HG03097 (cell line): ENCODE data around the gene THAP4.
"Not testable (repeated sequence)": the region's sequence is repeated elsewhere in the genome, so short reads cannot be mapped to it uniquely, and the experiment has no call there.

ENCODE experiments used
- ATAC-seq: cut with Tn5 transposase; IDR thresholded peaks from one replicate; pipeline ENCODE4 v1.9.1; 2021; ENCODE audit not compliant: unreplicated experiment, low FRiP score

The THAP4 gene

GRCh38 chr2:241666627-241667400, 29.9 kb upstream of the THAP4 start:
- ATAC-seq: no peak

GRCh38 chr2:241665731-241666440, 28.9 kb upstream of the THAP4 start:
- ATAC-seq: no peak

GRCh38 chr2:241662731-241663130, 25.8 kb upstream of the THAP4 start:
- not testable (repeated sequence) for ATAC-seq

GRCh38 chr2:241660593-241661213, 23.7 kb upstream of the THAP4 start:
- ATAC-seq: no peak

- ATAC-seq: no peak
Measured at GRCh38 chr2:241659150-241659739, 22.3 kb upstream of the THAP4 start.

- no peak for ATAC-seq
Measured at GRCh38 chr2:241658296-241658695, 21.3 kb upstream of the THAP4 start.

- no peak for ATAC-seq
Measured at GRCh38 chr2:241657786-241658254, 20.9 kb upstream of the THAP4 start.

- no peak for ATAC-seq
Measured at GRCh38 chr2:241656190-241656741, 19.3 kb upstream of the THAP4 start.

- ATAC-seq: no peak
Measured at GRCh38 chr2:241655516-241656189, 18.7 kb upstream of the THAP4 start.

- ATAC-seq: no peak
Measured at GRCh38 chr2:241654551-241654950, 17.6 kb upstream of the THAP4 start.

GRCh38 chr2:241653210-241653750, 16.3 kb upstream of the THAP4 start:
- no peak for ATAC-seq

GRCh38 chr2:241652722-241653121, 15.8 kb upstream of the THAP4 start:
- ATAC-seq: no peak

- ATAC-seq: no peak
Measured at GRCh38 chr2:241652142-241652541, 15.2 kb upstream of the THAP4 start.

- no peak for ATAC-seq
Measured at GRCh38 chr2:241649927-241650326, 13.0 kb upstream of the THAP4 start.

- no peak for ATAC-seq
Measured at GRCh38 chr2:241649404-241649803, 12.4 kb upstream of the THAP4 start.

- no peak for ATAC-seq
Measured at GRCh38 chr2:241648453-241648852, 11.5 kb upstream of the THAP4 start.

GRCh38 chr2:241645915-241646645, 9.1 kb upstream of the THAP4 start:
- ATAC-seq: no peak

GRCh38 chr2:241645056-241645914, 8.3 kb upstream of the THAP4 start:
- no peak for ATAC-seq
